ENCODE results near the gene LRRC34. TPM values are rescaled to one million over a fixed set of nuclear protein-coding genes. Genes with fewer than 3 reads are reported as not detected.

LRRC34 gene
- total RNA-seq, 1 donor from 2014 or later, result 2.2 TPM

DNA sequence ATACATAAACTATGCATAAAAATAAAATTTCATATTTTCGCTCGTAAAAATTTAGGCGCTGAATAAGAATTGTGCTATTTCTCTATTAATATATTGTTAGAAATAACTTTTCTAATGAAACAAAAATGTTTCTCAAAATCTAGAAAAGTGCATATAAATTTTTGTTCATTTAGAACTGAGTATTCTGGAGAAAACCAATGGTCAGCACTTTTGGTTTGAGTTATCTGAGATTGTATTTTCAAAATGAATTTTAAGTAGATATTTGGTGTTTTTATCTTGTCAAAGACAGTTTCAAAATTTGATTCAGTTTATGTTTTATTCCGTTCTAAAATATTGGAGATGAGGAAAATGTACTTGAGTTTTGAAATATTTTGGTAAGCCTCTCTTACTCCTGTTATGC, 25.6 kb downstream of the LRRC34 start:
- Mint-ChIP-seq H3K27me3 (ENCODE audit: low read depth) (no peaks in the 10 kb centered on the region), H3K4me1 (ENCODE audit: low read depth) (no peaks in the 10 kb centered on the region), H3K4me3 (ENCODE audit: unreplicated experiment) (no peak overlapping the region), H3K9me3 (ENCODE audit: low read depth) (no peaks in the 10 kb centered on the region), H3K36me3 (ENCODE audit: low read depth) (peaks cover 14% of the 10 kb centered on the region), H3K27ac (ENCODE audit: unreplicated experiment) (no peak overlapping the region)
- DNase-seq (ENCODE audit: low spot score), result no peak
- no peak for TF ChIP-seq CTCF (IDR thresholded peaks at IDR 0.05)

- no peak for DNase-seq (ENCODE audit: low spot score)
- H3K4me1 Mint-ChIP-seq (ENCODE audit: low read depth), result peaks cover 5% of the 10 kb centered on the region
- H3K27me3 Mint-ChIP-seq (ENCODE audit: low read depth), result no peaks in the 10 kb centered on the region
- no peak overlapping the region for H3K27ac Mint-ChIP-seq (ENCODE audit: unreplicated experiment)
- H3K4me3 Mint-ChIP-seq (ENCODE audit: unreplicated experiment), result no peak overlapping the region
- H3K36me3 Mint-ChIP-seq (ENCODE audit: low read depth), result peaks cover 41% of the 10 kb centered on the region
- no peak for TF ChIP-seq CTCF (IDR thresholded peaks at IDR 0.05)
- no peaks in the 10 kb centered on the region for H3K9me3 Mint-ChIP-seq (ENCODE audit: low read depth)
Measured at GRCh38 chr3:169781209-169781855, 31.4 kb downstream of the LRRC34 start.

- peaks cover 36% of the 10 kb centered on the region for H3K36me3 Mint-ChIP-seq (ENCODE audit: low read depth)
- no peak for TF ChIP-seq CTCF (IDR thresholded peaks at IDR 0.05)
Measured at GRCh38 chr3:169780742-169781141, 32.0 kb downstream of the LRRC34 start.

GRCh38 chr3:169777822-169778221, 34.9 kb downstream of the LRRC34 start:
- Mint-ChIP-seq H3K27ac (ENCODE audit: unreplicated experiment) (no peak overlapping the region), H3K4me1 (ENCODE audit: low read depth) (peaks cover 24% of the 10 kb centered on the region), H3K36me3 (ENCODE audit: low read depth) (peaks cover 34% of the 10 kb centered on the region), H3K4me3 (ENCODE audit: unreplicated experiment) (no peak overlapping the region), H3K27me3 (ENCODE audit: low read depth) (no peaks in the 10 kb centered on the region), H3K9me3 (ENCODE audit: low read depth) (no peaks in the 10 kb centered on the region)
- TF ChIP-seq CTCF (IDR thresholded peaks at IDR 0.05), result no peak
- no peak for DNase-seq (ENCODE audit: low spot score)

More at GRCh38 chr3:169780742-169781141, 32.0 kb downstream of the LRRC34 start:
- Mint-ChIP-seq H3K4me1 (ENCODE audit: low read depth) (peaks cover 5% of the 10 kb centered on the region), H3K9me3 (ENCODE audit: low read depth) (no peaks in the 10 kb centered on the region), H3K27me3 (ENCODE audit: low read depth) (no peaks in the 10 kb centered on the region), H3K4me3 (ENCODE audit: unreplicated experiment) (no peak overlapping the region), H3K27ac (ENCODE audit: unreplicated experiment) (no peak overlapping the region)
- DNase-seq (ENCODE audit: low spot score), result no peak

- Mint-ChIP-seq H3K4me1 (ENCODE audit: low read depth) (peaks cover 28% of the 10 kb centered on the region), H3K36me3 (ENCODE audit: low read depth) (peaks cover 16% of the 10 kb centered on the region), H3K27ac (ENCODE audit: unreplicated experiment) (peak overlapping the region; percentile 100), H3K27me3 (ENCODE audit: low read depth) (no peaks in the 10 kb centered on the region), H3K4me3 (ENCODE audit: unreplicated experiment) (peak overlapping the region; percentile 98), H3K9me3 (ENCODE audit: low read depth) (no peaks in the 10 kb centered on the region)
- DNase-seq (ENCODE audit: low spot score), result no peak
- no peak for TF ChIP-seq CTCF (IDR thresholded peaks at IDR 0.05)
Measured at GRCh38 chr3:169774186-169774585, 38.5 kb downstream of the LRRC34 start.
